GM18951 (cell line): ENCODE data around the gene DEDD2.

Experiments
- POLR2A ChIP-seq: IDR thresholded peaks from 4 replicates; pipeline ENCODE4 v1.6.1; 2011; ENCODE audit warnings: mild to moderate bottlenecking; ENCODE audit not compliant: insufficient read length, insufficient read depth; ENCODE audit errors: extremely low read depth
- in situ Hi-C: fragments of 300-500 bp; cut with MboI; formaldehyde crosslinking; loops from one replicate; pipeline ENCODE4 v1.12.0; 2022; ENCODE audit warnings: low sequenced_read_pairs, mixed read lengths, inconsistent platforms; ENCODE audit not compliant: unreplicated experiment

DEDD2 gene

DNA sequence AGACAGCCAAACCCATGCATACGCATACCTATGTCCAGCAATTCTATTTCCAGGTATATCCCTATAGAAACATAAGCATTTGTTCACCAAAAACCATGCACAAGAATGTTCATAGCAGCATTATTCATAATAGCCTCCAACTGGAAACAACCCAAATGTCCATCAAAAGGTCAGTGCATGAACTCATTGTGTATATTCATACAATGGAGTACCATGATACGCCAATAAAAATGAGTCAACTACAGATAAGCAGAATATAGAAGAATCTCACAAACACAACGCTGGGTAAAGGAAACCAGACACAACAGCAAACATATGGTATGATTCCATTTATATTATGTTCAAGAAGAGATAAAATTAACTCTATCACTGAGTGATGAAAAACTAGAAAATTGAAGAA, 23.8 kb downstream of the DEDD2 start:
- TF ChIP-seq POLR2A, result no peak
- in situ Hi-C loops, result no loop called here

DNA sequence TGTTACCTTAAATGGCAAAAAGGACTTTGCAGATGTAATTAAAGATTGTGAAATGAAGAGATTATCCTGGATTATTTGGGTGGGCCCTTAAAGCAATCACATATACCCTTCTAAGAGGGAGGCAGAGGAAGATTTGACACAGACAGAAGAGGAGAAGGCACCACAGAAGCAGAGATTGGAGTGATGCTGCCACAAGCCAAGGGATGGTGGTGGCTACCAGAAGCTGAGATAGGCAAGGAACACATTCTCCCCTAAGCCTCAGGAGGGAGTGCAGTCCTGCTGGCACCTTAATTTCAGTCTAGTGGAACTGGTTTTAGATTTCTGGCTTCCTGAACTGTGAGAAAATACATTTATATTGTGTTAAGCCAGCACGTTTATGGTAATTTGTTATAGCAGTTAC, 24.2 kb downstream of the DEDD2 start:
- TF ChIP-seq POLR2A, result no peak
- in situ Hi-C loops, result no loop called here

DNA sequence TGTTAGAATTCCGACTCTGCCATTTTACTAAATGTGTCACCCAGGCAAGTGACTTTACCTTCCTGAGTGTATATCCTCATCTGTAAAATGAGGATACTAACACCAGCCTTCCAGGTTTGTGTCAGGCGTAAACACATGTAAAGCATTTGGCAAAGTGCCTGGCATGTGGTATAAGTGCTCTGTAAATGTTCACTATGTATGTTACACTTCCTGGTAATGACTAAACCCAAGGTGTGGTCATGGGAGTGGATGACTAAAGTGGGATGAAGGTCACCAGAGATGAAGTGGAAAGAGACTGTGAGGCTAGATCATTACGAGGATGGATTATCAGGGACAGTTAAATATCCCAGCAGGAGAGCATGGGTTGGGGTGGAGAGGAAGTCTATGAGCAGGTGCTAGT, 25.6 kb downstream of the DEDD2 start:
- no peak for TF ChIP-seq POLR2A
- in situ Hi-C loops, result no loop called here

DNA sequence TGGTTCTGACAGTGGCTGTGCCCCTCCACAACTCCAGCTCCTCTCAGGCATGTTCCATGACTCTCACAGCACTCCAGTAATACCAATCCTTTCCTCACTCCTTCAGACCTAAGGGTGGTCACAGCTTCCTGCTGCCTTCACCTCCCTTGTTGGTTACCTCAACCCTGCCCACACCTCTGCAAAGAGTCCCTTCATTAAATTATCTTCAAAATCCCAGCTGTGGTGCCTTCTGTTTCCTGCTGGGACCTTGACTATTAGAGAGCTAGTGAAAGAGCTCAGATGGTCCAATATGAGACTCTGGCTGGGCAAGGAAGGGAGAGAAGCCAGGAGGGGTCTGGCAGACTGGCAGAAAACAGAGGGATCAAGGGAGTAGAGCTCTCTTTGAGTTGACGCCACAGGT, 26.1 kb downstream of the DEDD2 start:
- no peak for TF ChIP-seq POLR2A
- in situ Hi-C loops, result no loop called here

DNA sequence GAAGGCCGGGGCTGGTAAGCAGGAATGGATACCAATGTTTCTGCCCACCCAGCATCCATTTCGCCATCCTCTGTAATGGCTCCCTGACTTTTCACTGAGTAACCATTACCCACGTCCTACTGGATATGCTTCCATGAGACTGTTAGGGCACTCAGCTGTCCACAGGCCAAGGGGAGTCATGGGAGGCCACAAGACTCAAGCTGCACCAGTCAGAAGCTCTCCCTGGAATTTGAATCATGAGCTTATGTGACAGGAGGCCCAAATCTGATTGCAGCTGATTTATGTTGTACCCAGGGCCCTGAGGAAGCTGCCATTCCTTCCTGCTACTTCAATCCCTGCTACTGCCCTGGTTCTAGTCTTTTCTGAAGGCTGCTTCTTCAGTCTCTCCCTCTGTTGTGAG, 28.3 kb downstream of the DEDD2 start:
- no peak for TF ChIP-seq POLR2A
- in situ Hi-C loops, result no loop called here

DNA sequence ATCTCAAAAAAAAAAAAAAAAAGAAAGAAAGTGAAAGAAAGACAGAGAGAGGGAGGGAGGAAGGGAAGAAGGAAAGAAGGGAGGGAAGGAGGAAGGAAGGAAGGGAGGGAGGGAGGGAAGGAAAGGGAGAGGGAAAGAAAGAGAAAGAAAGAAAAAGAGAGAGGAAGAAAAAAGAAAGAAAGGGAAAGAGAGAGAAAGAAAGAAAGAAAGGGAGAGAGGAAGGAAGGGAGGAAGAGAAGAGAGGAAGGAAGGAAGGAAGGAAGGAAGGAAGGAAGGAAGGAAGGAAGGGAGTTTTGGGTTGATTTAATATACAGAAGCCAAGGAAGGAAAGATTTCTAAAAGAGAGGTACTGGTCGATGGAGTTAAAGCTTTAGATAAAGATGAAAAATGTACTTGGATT, 28.8 kb downstream of the DEDD2 start:
- in situ Hi-C loops, result no loop called here
- TF ChIP-seq POLR2A, result no peak

DNA sequence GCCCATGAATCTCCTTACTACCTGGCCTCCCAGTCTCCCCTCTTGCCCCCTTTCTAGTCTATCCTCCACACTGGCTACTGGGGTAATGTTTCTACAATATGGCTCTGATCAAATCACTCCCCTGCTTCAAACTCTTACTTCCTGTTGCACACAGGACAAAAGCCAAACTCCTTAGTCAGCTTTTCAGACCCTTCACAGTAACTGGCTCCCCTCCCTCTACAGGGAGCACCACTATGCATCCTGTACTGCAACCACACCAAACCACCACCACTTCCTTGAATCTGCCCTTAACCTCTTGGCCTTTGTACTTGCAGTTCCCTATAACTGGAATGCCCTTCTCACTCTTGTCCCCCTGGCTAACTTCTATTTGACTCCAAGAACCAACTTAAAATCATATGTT, 32.2 kb downstream of the DEDD2 start:
- in situ Hi-C loops, result no loop called here
- TF ChIP-seq POLR2A, result no peak

DNA sequence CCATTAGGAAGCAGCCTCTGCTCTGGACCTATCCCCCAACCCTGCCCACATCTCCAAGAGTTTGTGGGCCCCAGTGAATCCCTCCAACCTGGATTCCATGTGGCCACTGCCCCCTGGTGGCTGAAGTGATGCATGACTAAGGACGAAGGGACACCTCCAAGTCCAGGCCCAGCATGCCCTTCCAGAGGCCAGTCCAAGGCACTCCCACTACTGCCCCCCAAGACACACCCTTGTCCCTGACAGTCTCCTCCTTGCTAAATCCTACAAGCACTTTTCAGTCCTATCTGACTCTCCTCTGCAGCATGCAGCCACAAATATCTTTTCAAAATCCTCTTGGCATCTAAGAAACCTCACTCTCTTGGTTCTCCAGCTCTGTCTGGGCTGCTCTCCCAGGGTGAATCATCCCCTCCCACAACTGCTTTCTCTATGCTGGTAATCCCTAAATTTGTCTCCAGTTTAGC, 33.0 kb downstream of the DEDD2 start:
- TF ChIP-seq POLR2A, result no peak

DNA sequence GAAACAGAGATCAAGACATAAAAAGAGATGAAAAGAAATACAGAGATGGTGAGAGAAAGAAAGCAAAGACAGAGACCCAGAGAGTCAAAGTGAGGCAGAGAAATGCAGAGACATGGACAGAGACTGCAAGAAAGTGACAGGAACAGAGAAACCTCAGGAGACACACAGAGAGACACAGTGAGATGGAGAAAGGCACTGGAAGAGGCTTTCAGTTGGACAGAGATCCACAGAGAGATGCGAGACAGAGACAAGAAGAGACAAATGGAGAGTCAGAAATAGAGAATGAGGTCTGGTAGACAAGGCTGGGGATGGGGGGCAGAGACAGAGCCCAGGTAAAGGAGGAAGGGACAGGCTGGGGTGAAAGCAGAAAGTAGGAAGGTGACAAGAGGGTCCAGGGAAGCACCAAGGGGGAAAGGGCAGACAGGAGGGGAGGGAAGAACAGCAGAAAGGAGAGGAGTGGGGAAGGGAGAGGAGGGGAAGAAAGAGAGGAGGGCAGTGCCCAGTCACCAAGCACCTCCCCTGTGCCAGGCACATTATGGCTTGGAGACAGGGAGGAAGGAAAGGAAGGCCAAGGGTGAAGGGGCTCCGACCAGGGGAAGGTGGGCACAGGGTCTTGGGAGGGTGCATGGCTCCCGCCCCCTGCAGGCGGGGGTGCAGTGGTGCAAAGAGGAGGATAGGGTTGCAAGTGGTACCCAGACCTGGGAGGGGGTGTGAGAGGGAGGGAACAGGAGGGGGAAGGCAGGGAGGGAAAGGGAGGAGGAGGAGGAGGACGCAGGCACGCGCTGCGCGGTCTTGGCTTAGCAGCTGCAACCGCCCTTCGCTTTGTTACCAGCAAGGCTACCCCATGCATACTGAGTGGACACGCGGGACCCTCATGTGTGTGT, 38.4 kb downstream of the DEDD2 start:
- in situ Hi-C loops, result no loop called here
- TF ChIP-seq POLR2A, result no peak

More for the DNA sequence above, 33.0 kb downstream of the DEDD2 start:
- in situ Hi-C loops, result no loop called here

DNA sequence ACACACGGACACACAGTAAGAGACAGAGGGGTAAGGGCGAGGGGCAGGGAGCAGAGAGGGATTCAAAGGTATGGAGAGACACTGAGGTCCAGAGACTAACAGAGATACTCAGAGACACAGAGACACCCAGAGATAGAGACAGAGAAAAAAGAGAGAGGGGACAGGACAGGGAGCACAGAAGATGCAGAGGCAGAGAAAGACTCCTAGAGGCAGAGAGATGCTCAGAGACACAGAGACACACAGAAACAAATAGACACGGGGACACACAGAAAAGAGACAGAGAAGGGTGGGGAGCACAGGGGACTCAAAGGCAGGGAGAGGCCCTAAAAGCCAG, 39.8 kb downstream of the DEDD2 start:
- in situ Hi-C loops, result no loop called here
- no peak for TF ChIP-seq POLR2A

DNA sequence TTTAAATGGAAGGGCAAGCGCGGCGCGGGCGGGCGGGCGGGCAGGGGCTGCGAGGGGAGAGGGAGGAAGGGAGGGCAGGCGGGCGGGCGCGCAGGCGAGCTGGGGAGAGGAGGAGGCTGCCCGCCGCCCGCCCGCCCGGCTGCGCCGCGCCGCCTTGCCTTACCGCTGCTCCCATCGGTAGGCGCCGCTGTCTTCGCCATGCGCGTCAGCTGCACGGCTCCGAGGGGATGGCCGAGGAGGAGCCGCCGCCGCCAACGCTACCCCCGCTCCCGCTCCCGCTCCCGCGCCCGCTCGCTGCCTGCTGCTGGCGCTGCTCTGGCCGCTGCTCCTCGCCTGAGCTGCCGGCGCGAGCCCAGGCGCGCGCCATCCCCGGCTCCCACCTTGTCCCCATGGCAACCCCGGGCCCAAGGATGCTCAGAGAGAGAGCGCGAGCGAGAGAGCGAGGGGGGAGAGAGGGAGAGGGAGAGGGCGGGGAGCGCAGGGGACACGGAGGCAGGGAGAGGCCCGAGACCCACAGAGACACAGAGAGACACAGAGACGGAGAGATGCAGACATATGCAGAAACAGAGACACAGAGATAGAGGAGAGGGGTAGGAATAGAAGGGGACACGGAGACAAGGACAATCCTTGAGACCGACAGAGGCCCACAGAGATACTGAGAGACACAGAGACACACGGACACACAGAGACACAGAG, 40.3 kb downstream of the DEDD2 start:
- TF ChIP-seq POLR2A, result no peak
- in situ Hi-C loops, result no loop called here

DNA sequence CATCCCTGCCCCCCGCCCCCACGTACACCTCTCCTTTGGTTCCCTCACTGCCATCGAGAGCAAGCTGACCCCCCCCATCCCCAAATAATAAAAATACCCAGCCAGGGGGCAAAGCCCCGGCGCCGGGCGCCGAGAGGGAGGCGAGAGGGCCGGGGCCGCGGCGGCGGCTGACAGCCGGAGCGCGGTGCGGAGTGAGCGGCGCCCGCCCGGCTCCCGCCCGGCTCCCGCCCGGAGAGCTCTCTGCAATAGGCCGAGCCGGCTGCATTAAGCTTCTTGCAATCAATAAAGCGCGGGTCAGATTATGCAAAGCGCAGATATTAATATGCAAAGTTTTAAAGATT, 40.9 kb downstream of the DEDD2 start:
- in situ Hi-C loops, result no loop called here
- TF ChIP-seq POLR2A, result no peak

DNA sequence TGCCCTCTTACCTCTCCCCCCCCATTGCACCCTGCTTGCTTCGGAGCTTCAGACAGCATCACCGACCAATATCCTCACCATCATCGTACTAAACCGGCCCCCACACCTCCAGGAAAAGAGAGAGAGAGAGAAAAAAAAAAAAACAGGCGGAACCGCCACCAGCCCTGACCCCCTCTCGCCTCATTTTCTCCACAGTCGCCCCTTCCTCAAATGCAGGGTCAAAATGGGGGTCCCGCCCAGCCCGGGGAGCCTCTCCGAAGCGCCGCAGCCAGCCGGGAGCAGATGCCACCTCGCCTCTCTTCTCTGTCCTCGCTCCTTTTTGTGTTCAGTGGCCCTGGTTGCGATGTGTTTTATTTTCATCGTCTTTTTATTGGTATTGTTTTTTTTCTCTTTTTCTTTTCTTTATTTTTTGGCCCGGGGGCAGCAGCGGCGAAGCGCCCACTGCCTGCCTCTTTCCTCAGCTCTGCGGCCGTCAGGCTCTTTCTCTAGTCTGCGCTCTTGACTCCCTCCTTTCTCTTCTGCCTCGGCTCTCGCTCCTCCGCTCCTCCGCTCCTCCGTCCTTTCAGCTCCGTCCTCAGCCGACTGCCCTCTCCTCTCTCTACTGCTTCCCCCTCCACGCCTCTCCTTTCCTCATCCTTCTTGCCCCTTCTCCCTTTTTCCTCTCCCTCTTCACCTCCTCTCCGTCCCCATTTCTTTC, 41.4 kb downstream of the DEDD2 start:
- in situ Hi-C loops, result no loop called here
- TF ChIP-seq POLR2A, result no peak
